ENCODE results near the gene MYO3B. TPM values are rescaled to one million over a fixed set of nuclear protein-coding genes. Genes with fewer than 3 reads are reported as not detected.

Gene MYO3B
- total and polyA plus RNA-seq, 2 of the 8 experiments (the other 6 are each of a cell fraction or from before 2014, with no cell fraction given) = 0.17 to 0.19 TPM

DNA sequence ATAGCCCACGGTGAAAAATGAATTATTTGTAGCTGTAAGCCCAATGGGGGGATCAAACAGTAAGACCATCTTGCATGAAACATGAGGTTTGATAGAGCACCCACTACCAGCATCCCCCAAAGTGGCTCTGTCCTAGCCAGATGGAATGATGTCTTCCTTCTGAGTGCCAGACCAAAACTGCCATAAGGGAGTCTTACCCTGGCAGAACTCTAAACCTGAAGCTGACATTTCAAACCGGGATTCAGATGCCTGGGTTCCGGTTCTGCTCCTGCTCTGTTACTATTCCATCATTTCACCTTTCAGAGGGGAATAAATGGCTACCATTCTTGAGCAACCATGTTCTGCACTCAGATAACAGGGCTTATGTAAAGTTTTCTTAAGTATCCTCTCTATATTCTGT, 67.4 kb downstream of the MYO3B start (continued):
- no peak for TF ChIP-seq POU5F1 (IDR thresholded peaks at IDR 0.05; ENCODE audit: low read depth, low read length)
- no peak for TF ChIP-seq NRF1 (IDR thresholded peaks at IDR 0.05; ENCODE audit: low read depth, low read length)
- no peak for TF ChIP-seq SP1 (IDR thresholded peaks at IDR 0.05; ENCODE audit: low read depth, low read length)
- no peak for TF ChIP-seq SP2 (IDR thresholded peaks at IDR 0.05; ENCODE audit: low read length)
- TF ChIP-seq EZH2 (IDR thresholded peaks at IDR 0.05; ENCODE audit: low read depth, low read length, severe bottlenecking) = no peak
